HK-2 (cell line): ENCODE data around the gene TOP2B.

ENCODE experiments used
- DNase-seq: peaks from one replicate; pipeline ENCODE4 v3.0.0-alpha.2; 2018; ENCODE audit not compliant: unreplicated experiment

Gene TOP2B

GRCh38 chr3:25582242-25582641 lies 82.5 kb downstream of the TOP2B start:
- DNase-seq: no peak

DNA sequence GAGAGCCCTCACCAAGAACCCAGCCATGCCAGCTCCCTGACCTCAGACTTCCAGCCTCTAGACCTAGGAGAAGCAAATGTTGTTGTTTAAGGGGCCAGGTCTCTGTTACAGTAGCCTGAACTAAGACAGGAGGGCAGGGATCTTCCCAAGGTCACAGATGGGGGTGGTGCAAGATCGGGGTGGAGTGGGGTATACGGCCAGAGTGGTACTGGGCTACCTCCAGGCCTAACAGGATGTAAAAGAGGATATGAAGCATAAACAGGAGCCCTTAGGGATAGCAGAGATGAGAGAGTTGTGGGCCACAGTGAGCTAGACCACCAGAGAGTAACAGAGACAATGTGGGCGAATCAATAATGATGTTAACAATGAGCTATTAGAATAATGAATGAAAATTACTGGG lies 82.9 kb downstream of the TOP2B start:
- no peak for DNase-seq

DNA sequence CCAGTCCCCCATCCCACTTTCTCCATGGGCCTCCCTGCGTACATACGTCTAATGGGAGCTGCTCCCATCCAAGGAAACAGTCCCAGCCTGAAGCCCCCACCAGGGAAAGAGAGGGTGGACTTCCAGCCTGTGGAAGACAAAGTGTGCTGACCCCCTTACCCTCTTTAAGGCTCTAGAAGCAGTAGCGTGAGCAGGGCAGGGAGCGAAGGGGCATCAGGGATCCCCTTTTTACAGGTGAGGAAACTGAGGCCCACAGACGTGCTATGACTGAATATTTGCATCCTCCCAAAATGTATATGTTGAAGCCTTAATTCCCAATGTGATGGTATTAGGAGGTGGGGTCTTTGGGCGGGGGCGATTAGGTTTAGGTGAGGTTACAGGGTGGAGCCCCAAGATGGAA lies 83.4 kb downstream of the TOP2B start:
- DNase-seq: no peak

- no peak for DNase-seq
These were observed 84.2 kb downstream of the TOP2B start for GRCh38 chr3:25580534-25580933.

- DNase-seq: no peak
These were observed 86.6 kb downstream of the TOP2B start for GRCh38 chr3:25578059-25578458.

GRCh38 chr3:25576831-25577454 lies 87.8 kb downstream of the TOP2B start:
- DNase-seq: no peak

DNA sequence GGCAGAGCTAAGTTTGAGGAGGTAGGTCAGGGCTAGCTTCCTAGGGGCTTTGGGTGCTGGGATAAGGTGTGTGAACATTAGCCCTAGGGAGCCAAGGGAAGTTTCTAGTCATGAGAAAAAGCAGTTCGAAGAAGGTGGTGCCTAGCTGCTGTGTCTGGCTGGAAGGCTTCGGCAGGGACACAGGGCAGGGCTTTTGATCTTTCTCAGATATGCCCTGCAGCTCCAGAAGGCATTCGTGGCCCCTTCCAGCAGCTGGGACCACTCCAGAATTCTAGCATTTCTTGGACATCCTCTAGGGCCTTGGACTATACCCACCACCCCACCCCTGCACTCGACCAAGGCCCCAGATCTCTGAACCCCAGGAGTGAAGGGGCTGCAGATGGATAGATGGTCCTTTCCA lies 88.6 kb downstream of the TOP2B start:
- no peak for DNase-seq

GRCh38 chr3:25575001-25575400 lies 89.7 kb downstream of the TOP2B start:
- DNase-seq: no peak

DNA sequence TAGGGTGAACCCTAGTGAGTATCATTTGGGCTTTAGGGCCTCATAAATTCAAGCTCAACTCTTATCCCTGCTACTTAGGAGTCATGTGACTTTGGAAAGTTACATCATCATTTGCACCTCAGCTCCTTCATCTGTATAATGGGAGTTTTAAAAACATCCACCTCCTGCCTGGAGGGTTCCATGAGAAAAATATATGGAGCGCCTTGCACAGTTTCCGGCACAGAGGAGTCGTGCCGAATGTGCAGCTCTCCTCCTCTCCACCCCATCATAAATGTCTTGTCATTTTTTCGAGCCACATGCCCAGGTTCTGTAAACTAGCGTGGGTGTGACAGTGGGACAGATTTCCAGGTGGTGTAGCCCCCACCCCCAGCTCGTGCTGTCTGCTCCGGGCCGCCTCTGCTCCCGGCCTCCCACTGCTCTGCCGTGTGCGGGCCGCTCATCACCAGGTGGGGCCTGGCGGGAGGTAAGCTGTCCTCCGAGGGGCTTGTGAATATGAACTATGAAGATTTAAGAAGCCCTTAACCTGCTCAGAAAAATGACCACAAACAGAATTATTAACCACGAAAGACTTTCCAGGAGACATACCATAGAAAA lies 90.4 kb downstream of the TOP2B start:
- no peak for DNase-seq

DNA sequence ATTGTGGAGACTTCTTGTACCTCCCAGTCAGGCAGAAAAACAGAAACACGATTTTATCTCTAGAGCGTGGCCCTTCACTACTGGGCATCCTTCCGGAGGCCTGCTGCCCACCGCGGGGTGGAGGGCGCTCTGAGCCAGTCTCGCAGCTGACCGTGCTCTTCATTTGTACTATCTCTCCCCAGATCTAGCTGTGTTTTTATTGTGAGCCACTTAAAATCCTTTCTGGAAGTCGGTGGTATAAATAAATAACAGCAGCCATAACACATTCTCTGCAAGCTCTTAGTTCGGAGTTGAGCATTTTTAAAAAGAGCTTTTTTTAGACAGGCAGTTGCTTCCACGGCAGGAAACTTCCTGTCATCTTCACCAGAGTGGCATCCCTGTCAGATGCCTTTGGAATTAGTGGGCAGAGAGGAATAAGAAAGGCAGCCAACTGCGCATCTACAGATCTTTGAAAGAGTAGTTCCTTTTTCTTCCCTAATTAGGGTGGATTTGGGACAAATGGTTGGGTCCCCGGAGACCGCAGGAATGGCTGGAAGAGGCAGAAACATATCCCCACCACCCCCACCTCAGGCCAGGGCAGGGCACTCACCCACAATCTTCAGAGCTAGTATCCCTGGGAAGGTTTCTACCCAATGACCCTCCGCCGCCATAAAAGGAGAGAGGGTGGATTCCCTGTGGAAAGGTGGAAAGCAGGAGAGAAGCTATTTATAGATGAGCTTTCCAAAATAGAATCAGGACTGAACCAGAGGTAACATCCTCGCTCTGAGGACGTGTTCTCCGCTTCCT lies 91.1 kb downstream of the TOP2B start:
- no peak for DNase-seq

GRCh38 chr3:25572919-25573385 lies 91.8 kb downstream of the TOP2B start:
- DNase-seq: no peak

DNA sequence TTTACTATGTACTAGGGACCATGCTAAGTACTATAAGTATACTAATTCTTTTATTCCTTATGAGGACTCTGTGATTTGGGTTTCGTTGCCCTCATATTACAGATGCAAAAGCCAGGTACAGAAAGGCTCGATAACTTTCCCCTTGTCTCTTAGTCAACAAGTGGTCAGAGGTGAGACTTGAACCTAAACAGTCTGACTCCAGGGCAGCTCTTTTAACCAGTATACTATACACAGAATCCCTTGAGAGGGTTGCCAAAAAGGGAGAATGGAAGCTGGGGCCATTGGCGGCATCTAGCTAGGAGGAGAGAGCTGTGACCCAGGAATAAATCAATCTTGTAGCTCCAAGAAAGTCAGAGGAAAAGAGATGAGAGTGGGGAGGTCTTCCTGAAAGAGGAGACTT lies 92.4 kb downstream of the TOP2B start:
- DNase-seq: no peak

GRCh38 chr3:25571285-25571684 lies 93.4 kb downstream of the TOP2B start:
- no peak for DNase-seq

GRCh38 chr3:25568525-25569078 lies 96.1 kb downstream of the TOP2B start:
- DNase-seq: no peak

- no peak for DNase-seq
These were observed 96.7 kb downstream of the TOP2B start for GRCh38 chr3:25567806-25568524.

DNA sequence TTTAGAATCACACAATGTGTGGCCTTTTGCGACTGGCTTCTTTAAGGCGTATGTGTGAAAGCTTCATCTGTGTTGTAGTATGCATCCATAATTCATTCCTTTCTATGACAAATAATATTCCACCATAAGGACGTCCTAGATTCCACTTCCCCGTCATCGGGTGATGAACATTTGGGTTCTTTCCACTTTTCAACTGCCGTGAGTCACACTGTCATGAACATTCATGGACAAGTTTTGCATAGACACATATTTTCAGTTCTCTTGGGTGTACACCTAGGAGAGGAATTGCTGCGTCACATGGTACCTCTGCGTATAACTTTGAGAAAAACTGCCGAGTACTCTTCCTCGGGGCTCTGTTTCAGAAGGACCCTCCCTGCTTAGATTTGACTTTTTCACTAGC lies 97.3 kb downstream of the TOP2B start:
- no peak for DNase-seq

DNA sequence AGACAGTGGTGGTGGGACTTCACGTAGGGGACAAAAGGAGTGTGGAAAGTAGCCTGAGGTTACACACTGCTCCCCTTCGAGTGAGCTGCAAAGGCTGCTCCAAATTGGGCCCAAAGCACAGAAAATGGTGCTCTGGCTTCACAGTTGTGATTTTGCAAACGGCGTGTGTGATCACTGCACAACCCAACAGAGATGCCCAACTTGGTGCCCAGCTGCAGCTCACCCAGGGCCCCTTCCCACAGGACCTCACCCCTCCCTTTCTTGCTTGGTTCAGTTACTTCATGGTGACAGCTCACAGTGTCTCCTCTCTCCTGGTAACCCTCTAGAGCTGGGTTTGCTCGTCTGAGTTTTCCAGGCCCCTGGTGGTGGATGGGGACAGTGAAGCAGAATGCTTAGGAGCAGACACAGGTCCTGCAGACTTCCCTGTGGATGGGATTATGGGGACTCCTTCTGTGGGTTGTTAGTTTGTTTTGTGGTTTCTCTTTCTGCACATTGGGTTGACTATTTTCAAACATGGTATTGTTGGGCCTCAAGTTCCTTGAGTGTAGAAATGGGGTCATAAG lies 98.3 kb downstream of the TOP2B start:
- no peak for DNase-seq

- no peak for DNase-seq
These were observed 98.9 kb downstream of the TOP2B start for GRCh38 chr3:25565807-25566206.

- DNase-seq: no peak
These were observed 100.6 kb downstream of the TOP2B start for GRCh38 chr3:25564075-25564474.

DNA sequence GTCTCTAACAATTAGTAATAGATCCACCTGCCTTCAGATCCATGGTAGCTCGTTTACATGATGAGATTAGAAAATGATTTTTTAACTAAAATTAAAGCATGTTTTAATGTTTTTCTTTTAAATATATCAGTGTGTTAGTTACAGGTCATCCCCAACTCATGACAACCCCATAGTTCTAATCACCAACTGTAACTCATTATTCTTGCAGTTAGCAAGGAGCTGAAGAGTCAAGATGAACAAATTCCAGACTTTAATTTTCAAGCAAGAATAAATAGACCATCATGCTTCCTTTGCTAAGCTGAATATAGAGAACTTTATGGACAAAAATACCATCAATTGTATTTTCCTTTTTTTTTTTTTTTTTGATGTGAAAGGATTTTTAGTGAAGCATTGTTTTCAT lies 101.1 kb downstream of the TOP2B start:
- no peak for DNase-seq

- DNase-seq: no peak
These were observed 105.9 kb downstream of the TOP2B start for GRCh38 chr3:25558796-25559195.

- no peak for DNase-seq
These were observed 106.6 kb downstream of the TOP2B start for GRCh38 chr3:25558121-25558520.
